Measurements from ENCODE around the gene RSRC1.
A peak's percentile ranks its signal among the peaks of the same experiment; 100 is the strongest.
"Not testable (repeated sequence)": the region's sequence is repeated elsewhere in the genome, so short reads cannot be mapped to it uniquely, and the experiment has no call there.

The RSRC1 gene

DNA sequence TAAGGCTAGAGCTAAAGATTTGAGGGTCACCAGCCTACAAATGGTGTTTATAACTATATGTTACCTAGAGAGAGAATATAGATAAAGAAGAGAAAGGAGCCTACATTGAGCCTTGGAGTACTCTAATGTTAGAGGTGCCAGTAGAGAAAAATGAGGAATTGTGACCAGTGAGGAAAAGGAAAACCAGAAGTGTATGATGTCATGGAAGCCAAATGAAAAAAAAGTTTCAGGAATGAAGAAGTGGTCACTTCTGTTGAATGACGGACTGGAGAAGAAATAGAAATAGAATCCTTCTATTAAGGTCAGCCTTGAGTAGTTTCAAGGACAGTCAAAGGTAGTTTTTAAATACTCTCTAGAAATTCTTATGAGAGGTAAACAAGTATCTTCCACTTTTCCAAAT, 409.9 kb downstream of the RSRC1 start:
- DNase-seq (ENCODE audit: low read depth, low spot score) = no peak

DNA sequence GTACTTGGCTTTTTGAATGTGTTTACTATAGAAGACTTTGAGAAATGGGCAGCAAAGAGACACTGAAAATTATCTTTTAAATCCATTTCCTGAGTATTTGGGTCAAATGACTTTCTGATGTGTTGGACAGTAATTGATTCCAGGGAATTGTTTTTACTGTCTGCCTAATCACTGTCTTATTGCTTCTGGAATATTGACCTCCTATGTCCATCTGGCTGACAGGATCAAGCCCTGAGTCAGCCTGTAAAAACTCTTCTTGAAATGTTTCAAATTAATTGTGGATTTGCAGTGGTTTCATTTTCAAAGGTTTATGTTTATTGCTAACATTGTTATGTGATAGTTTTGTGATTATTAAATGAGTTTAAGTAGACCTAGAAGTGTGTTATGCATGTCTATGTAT, 410.5 kb downstream of the RSRC1 start:
- DNase-seq (ENCODE audit: low read depth, low spot score) = no peak

DNA sequence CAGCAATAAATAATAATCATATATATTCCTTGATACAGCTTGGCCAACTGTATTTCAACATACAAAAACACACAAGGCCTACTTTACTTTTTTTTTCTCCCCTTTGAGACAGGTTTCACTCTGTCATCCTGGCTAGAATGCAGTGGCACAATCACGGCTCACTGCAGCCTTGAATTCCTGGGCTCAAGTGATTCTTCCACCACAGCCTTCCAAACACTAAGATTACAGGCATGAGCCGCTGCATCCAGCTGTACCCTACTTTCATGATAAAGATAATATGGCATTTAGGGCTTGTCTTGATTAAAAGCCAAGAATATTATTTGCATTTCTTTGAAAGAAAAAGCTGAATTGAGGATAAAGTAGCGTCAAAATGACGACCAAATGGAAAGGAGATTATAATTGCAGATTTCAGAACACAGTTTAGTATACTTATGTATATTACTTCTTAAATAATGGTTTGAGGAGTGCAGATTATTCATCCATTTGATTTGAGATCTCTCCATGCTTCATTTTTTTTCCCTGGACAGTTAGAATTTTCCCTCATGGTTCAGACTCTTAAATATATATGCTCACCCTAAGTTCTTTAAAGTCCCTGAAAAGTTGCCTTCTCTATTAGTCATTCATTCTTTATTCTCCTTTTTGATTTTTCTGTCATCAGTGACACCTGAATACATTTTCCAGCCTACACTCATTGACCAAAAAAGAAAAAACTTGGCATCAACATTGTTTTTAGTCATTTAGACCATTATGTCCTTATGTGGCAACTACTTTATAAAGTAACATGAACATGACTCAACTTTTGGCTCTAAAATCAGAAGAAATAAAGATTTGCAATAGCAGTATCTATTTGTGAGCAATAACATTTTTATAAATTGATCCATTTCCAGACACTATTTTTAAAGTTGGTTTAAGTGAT, 412.6 kb downstream of the RSRC1 start:
- peak; percentile 25 for DNase-seq (ENCODE audit: low read depth, low spot score)

DNA sequence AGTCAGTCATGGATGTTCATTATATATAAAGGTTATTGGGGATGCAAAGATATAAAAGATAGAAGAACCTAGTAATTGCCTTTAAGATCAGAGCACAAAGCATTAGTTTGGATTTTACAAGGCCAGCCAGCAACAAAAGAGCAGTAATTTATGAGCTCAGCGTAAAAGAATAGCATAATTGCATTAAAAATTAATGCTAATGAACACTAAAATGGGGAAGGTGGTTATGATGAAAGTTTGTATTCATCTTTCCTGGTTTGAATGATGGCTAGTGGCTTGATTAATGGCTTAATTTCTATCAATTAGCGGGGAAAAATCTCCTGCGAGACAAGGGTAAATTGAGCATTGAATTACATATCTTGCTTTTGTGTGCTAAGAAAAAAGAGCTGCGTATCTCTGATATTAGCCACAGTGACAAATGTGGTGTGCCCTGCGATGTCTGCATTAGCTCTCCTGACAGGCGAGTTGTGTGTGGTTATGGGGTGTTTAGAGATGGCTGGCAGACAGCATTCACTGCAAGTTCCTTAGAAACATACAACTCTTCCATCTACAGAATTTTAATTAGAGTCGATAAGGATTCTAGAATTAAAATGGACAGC, 418.3 kb downstream of the RSRC1 start:
- no peak for DNase-seq (ENCODE audit: low read depth, low spot score)

DNA sequence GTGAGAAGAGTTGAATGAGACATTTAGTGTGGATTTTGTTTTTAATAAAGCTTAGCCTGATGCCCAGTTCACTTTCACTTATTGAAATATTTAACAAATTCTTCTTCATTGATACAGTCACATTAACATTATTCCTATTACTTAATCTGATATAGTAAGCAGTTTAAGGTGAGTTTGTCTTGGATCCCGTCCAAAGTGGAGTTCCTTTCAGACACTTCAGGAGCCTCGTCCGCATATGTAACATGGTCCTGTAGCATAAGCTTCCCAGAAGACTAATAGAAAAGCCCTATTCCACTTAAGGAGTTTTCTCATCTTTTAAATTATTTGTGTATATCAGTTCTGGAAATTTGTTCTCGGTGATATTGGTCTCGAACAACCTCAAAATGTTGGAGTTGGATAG, 421.4 kb downstream of the RSRC1 start:
- peak; percentile 15 for DNase-seq (ENCODE audit: low read depth, low spot score)

DNA sequence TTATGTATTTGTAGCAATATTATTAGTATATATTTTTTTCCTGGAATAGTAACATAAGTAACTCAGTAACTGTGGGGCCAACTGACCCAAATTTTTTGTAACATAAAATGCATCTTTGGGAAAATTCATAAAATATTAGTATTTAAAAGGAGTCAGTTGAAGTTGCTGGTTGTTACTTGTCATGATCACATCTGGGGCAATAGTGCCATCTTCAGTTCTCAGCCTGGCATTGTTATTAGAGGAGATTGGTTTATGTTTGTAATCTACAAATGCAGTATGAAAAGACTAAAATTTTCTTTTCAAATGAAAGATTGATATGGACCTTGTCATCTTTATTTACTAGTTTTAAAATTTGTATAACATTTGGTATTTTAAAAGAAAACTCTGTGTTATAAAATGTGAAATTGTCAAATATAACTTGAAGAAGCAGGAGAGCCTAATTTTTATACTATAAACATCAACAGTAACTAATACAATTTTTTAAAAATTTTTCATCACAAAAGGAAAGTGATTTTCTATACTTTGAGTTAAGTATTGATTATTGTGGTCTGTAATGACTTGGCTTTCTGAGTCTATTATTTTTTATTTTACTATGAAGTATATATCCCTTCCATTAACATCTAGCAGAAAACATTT, 422.3 kb downstream of the RSRC1 start:
- DNase-seq (ENCODE audit: low read depth, low spot score) = peak; percentile 45

DNA sequence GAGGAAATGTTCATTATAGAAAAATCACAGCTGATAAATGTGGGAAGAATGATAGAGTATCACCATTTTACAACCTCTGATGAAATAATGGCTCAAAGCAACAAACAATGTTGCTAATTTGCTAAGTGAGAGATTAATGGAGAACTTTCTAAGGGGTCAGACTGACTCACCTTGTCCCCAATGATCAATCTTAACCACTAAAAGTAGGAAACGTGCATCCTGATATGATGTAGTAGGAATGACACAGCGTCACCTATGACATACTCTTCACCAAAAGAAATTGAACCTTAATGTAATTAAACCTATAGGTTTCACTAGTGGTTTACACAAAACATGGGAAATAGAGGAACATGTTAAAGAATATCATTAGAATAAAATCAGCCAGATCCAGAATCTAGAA, 426.0 kb downstream of the RSRC1 start:
- no peak for DNase-seq (ENCODE audit: low read depth, low spot score)

DNA sequence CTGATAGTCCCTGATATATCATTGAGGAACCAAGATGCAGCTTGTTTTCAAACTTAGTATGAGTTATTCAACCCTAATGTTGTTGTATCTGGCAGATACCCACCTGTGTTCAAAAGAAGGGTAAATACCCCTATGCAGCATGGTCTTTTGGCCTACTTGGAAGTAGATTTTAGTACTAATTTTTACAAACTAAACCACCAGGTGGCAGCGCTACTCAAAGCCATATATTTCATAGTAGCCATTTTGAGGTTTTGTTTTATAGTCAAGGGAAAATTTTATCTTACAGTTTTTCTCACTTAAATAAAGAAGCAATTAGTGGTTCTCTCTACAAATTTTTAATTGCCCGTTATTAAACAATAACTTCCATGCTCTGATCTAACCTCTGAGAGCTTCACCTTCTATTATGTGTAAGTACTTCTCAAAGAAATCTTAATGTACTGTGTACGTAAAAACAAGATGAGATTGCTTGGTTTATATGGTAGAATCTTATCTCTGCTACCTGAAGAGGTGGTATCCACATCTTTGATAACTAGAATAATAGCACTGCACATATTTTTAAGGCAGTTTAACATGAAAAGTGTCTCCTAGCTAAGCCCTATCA, 429.6 kb downstream of the RSRC1 start:
- DNase-seq (ENCODE audit: low read depth, low spot score) = peak; percentile 69

DNA sequence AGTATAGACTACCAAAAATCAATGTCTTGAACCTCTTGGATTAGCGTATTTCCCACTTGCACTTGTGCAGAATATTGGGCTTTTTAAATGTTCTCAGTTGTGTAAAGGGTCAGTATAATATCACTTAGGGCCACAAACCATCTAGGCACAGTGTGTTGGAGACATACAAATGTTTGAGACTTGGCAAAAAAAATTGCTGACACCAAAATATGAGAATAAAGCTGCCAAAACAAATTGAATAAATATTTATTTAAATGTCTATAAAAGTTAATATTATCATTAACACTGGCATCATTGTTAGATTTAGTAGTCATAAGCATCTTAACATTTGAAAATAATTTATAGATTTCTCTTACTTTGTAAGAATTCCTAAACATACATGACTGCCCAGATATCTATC, 430.2 kb downstream of the RSRC1 start:
- no peak for DNase-seq (ENCODE audit: low read depth, low spot score)

DNA sequence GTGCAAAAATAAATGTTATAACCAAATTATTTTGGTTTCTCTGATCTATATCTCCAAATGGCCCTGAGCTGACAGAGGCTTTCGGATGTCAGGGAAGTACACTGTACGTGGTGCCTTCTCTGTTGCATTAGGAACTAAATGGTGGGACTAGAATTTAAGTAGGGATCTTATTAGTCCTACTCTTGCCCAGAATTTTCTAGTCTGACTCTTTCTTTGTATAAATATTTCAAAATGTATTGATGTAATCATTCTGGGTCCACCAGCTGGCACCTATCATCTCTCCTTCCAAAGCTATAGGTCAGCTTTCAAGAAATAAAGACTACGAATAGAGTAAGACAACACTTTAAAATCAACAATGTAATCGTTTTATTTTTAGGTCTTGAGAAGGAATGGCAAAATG, 438.8 kb downstream of the RSRC1 start:
- no peak for DNase-seq (ENCODE audit: low read depth, low spot score)

DNA sequence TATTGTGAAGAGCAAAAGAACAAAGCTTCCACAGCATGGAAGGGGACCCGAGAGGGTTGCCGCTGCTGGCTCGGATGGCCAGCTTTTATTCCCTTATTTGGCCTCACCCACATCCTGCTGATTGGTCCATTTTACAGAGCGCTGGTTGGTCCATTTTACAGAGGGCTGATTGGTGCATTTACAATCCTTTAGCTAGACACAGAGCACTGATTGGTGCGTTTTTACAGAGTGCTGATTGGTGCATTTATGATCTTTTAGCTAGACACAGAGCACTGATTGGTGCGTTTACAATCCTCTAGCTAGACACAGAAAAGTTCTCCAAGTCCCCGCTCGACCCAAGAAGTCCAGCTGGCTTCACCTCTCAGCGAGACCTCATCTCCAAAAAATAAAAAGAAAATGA, 440.0 kb downstream of the RSRC1 start:
- not testable (repeated sequence) for DNase-seq (ENCODE audit: low read depth, low spot score)

DNA sequence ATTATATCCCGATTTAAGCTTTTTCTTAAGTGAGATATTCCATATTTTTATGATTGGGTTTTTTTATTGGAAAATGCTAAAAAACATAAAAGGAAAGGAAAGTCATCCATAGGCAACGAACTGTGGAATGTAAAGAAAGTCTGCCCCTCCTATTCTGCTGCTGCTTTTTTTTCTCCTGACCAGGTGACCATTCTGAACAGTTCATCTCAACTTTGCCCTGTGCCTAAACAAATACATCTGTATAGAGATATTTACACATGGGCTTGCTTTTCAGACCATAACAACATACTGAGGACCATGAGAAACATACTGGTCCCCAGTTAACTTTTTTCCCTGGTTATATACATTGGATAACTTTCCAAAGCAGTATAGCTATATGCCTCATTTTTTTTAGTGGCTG, 442.2 kb downstream of the RSRC1 start:
- DNase-seq (ENCODE audit: low read depth, low spot score) = no peak

DNA sequence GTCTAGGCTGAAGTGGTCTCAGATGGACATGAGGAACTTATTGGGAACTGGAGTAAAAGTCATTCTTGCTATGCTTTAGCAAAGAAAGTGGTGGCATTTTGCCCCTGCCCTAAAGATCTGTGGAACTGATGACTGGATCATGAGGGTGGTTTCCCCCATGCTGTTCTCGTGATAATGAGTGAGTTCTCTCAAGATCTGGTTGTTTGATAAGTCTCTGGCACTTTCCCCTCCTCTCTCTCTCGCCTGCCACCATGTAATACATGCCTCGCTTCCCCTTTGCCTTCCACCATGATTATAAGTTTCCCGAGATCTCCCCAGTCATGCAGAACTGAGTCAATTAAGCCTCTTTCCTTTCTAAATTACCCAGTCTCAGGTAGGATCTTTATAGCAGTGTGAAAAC, 449.6 kb downstream of the RSRC1 start:
- DNase-seq (ENCODE audit: low read depth, low spot score) = no peak

DNA sequence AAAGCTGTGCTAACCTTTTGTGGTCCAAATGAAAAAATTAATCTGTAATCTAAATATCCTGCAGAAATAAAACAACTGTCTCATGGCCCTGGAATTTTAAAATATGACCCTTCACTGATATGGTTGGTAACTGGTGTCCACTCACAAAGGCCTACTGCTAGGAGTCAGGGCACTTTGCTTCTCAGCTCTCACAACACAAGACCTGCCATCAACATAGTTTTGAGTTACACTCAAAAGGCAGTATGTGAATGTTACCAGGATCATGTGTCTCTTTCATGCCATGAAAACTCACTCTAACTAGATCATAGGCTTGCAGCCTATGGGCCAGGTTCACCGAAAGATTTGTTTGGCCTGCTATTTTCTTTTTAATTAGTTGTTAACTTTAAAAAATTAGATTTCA, 451.1 kb downstream of the RSRC1 start:
- no peak for DNase-seq (ENCODE audit: low read depth, low spot score)

DNA sequence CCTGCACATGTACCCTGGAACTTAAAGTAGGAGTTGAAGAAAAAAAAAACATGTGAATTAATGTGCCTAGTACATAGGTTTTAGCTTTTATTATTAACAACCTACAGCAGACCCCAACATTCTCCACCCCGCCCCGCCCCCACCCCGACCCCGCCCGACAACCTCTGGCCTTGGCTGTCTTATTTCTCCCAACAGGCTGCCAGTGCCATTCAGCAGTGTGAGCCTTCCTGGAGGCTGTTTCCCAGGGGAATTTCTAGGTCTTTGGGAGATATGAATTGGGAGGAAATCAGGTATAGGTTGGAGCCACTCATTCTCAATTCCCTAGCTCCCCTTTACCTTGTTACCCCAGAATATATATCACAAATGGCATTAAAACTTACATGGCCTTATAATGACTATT, 452.8 kb downstream of the RSRC1 start:
- no peak for DNase-seq (ENCODE audit: low read depth, low spot score)

DNA sequence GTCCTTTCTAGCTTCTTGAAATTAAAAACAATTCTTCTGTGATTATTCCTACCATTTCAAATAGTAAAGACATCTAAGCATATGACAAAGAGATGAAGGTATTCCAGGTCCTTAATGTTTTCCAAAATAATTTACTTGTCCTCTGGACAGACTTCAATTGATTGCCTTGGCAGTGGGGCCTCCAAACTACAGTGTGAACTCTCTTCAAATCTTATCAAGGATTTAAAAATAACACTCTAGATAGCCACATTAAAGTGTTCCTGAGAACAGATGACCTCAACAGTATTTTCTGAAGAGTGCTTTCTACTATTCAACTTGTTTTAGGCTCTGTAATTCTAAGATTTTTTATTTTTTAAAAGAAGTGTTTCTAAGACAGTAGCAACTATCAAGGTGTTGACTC, 453.2 kb downstream of the RSRC1 start:
- DNase-seq (ENCODE audit: low read depth, low spot score) = no peak

DNA sequence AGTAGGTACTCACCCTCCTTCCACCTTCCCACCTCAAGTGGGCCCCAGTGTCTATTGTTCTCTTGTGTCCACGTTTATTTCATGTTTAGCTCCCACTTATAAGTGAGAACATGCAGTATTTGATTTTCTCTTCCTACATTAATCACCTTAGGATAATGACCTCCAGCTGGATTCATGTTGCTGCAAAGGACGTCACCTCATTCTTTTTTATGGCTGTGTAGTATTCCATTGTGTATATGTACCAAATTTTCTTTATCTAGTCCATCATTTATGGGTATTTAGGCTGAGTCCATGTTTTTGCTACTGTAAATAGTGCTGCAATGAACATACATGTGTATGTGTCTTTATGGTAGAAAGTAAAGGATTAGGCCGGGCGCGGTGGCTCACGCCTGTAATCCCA, 455.2 kb downstream of the RSRC1 start:
- no peak for DNase-seq (ENCODE audit: low read depth, low spot score)

DNA sequence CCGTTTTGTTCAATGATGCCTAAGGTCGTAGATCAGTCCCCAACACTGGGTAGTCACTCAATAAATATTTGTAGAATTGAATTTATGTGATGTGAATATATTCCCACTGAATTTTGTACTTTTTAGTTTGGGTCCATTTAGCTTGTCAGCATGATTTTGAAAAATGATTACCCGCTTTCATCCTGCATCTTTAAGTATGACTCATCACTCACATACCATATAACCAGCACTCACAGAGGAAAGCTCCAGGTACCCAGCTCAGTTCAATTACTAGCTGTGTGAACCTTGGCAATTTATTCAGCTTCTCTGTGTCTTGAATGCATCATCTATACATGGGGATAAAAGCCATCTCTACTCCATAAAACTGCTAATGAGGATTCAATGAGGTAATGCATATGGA, 458.9 kb downstream of the RSRC1 start:
- DNase-seq (ENCODE audit: low read depth, low spot score) = no peak

DNA sequence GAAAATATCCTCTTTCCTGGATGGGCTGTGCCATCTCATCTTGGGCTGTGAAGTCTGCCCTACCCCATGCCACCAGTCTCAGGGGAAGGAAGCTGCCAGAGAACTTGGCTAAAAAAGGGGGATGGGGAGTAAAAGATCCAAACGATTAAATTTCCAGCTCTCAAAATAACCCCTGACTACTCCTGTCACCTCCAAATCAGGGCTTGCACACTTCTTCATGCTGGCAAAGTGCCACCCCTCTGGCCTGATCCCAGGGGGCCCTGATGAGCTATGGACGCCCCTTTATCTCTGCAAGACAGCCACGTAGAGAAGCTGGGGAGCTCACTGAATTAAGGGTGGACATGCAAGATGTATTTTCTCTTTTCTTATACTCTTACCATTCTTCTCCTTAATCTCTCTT, 459.9 kb downstream of the RSRC1 start:
- no peak for DNase-seq (ENCODE audit: low read depth, low spot score)

DNA sequence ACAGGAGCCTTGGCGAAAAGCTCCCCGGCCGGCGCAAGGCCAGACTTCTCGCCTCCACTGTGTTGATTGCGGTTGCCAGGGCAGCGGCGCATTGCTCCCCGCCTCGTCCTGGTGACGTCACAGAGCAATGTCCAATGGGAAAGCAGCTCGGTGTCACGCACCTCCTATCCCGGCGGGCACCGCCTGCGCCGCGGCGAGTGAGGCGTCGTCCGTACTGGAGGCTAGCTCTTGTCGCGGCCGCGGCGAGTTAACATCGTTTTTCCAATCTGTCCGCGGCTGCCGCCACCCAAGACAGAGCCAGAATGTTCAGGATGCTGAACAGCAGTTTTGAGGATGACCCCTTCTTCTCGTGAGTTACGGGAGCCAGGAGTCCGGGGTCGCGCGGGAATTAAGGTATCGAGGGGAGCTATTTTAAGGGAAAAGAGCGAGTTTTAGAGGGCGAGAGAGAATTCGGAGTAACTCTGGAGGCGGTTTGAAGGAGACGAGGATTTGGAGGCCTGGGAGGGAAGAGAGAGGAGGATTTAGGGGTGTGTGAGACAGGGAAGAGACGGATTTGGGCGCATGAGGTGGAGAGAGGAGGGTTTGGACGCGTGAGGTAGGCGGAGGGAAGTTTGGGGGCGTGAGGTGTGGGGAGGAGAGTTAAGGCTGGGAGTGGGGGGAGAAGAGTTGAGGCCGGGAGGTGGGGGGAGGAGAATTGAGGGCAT, 461.3 kb downstream of the RSRC1 start, which contains the start of gene MLF1:
Gene MLF1 (plus strand): TSS at position 196 of the 704 bp plus-strand sequence. CDS start 107 bp downstream, at position 303.
- peak; percentile 99 for DNase-seq (ENCODE audit: low read depth, low spot score)

DNA sequence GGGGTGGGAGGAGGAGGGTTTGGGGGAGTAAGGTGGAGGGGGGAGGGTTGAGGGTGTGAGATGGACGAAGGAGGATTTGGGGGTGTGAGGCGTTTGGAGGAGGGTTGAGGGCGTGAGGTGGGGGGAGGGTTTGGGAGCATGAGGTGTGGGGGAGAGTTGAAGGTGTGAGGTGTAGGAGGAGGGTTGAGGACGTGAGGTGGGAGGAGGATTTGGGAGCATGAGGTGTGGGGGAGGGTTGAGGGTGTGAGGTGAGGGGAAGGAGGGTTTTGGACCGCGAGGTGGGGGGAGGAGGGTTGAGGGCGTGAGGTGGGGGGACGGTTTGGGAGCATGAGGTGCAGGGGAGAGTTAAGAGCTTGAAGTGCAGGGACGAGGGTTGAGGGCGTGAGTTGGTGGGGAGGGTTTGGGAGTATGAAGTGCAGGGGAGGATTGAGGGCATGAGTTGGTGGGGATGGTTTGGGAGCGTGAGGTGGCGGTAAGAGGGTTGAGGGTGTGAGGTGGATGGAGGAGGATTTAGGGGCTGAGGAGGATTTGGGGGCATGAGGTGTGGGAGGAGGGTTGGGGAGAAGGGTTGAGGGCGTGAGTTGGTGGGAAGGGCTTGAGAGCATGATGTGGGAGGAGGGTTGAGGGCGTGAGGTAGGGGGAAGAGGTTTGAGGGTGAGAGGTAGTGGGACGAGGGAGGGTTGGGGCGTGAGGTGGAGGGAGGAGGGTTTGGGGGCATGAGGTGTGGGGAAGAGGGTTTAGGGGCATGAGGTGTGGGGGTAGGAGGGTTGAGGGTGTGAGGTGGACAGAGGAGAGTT, 462.3 kb downstream of the RSRC1 start:
- no peak for DNase-seq (ENCODE audit: low read depth, low spot score)

Data from astrocyte of the hippocampus (primary cell).